Liver (tissue), 3 donors: Measurements from ENCODE around the gene BCL2L11.

Source experiments
- CTCF ChIP-seq: fragments of 150-350 bp; IDR thresholded peaks from 2 replicates; pipeline ENCODE4 v1.5.1; 2017; ENCODE audit warnings: improper control_type of control experiment, low read depth, low read length; ENCODE audit not compliant: missing input control
- HNF4A ChIP-seq, 2 donors: conservative IDR thresholded peaks; 2 replicates each; pipeline ENCODE4 v1.6.1; 2016; ENCODE audit warnings: antibody characterized with exemption in 2 of 2, mild to moderate bottlenecking in 2 of 2
- JUND ChIP-seq, 2 donors: IDR thresholded peaks; 2 replicates each; pipeline ENCODE4 v1.6.1; 2016; ENCODE audit warnings: antibody characterized with exemption in 2 of 2
- MAX ChIP-seq: IDR thresholded peaks from 2 replicates; pipeline ENCODE4 v1.6.1; 2016; ENCODE audit warnings: antibody characterized with exemption
- REST ChIP-seq: IDR thresholded peaks from 2 replicates; pipeline ENCODE4 v1.6.1; 2016; ENCODE audit warnings: antibody characterized with exemption, mild to moderate bottlenecking
- donor health status: healthy.
- donor health status: healthy.

GRCh38 chr2:111123751-111124150 is 3.0 kb downstream of the BCL2L11 start:
- no peak for TF ChIP-seq CTCF
- TF ChIP-seq MAX: no peak
- no peak for TF ChIP-seq HNF4A (conservative IDR thresholded peaks at IDR 0.05)
- no peak for TF ChIP-seq JUND (IDR thresholded peaks at IDR 0.05)
- no peak for TF ChIP-seq REST
